GM13977 (cell line): Measurements from ENCODE around the gene FRMD1.

Experiments
- DNase-seq: peaks from one replicate; pipeline ENCODE4 v3.0.0; 2012; ENCODE audit warnings: low spot score
- in situ Hi-C: fragments of 300-500 bp; cut with MboI; formaldehyde crosslinking; loops from one replicate; pipeline ENCODE4 v1.12.0; 2022; ENCODE audit warnings: low sequenced_read_pairs, low pct_unique_long_range_greater_than_20kb, mixed read lengths, inconsistent platforms; ENCODE audit not compliant: unreplicated experiment
- TF ChIP-seq, protein P1 (sequence below): IDR thresholded peaks from 2 replicates; pipeline ENCODE4 v1.5.1; 2012; ENCODE audit warnings: mild to moderate bottlenecking, control low read depth; ENCODE audit not compliant: insufficient read depth; ENCODE audit errors: extremely low read depth, missing control alignments

FRMD1 gene

DNA sequence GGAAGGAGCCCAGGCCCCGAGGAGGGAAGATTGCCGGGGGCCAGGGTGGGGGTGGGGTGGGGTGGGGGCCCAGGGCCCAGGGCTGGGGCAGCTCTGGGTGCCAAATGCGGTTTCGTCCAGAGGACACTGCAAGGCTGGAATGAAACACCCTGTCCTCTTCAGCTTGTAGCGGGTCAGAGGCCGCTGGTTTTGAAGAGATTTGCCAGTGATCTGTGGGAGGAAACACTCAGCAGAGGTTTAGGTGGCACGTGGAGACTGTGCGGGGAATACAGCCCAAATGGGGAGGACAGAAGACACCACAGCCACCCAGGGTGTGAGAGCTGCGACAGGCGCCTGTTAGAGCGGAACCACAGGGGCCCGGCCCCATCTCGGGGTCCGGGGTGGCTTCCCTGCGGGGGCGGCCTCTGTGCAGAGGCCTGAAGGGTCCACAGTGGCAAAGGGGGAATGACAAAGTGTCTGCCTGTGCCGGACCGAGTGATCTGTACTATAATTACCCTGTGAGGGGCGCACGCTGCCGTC lies 29.2 kb downstream of the FRMD1 start:
- in situ Hi-C loops, result no loop called here
- DNase-seq, result no peak
- TF ChIP-seq, protein P1, sequence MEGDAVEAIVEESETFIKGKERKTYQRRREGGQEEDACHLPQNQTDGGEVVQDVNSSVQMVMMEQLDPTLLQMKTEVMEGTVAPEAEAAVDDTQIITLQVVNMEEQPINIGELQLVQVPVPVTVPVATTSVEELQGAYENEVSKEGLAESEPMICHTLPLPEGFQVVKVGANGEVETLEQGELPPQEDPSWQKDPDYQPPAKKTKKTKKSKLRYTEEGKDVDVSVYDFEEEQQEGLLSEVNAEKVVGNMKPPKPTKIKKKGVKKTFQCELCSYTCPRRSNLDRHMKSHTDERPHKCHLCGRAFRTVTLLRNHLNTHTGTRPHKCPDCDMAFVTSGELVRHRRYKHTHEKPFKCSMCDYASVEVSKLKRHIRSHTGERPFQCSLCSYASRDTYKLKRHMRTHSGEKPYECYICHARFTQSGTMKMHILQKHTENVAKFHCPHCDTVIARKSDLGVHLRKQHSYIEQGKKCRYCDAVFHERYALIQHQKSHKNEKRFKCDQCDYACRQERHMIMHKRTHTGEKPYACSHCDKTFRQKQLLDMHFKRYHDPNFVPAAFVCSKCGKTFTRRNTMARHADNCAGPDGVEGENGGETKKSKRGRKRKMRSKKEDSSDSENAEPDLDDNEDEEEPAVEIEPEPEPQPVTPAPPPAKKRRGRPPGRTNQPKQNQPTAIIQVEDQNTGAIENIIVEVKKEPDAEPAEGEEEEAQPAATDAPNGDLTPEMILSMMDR, result no peak

DNA sequence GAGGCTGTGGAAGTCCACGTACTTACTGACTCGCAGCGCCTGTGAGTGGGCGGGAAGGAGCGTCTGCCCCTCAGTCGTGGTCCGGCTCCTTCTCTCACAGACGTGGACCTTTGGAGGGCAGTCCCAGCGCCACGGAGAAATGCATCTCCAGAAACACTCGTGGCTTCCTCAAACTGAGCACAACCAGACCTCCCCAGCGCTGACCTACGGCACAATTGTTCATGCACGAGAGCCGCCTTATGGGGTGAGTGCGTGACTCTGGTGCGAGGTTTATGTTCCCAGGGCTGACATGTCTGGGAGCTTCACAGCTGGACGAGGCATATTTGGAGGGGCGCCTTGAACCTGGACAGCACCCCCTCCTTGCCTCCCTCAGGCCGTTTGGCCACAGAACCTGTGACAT lies 29.7 kb downstream of the FRMD1 start:
- in situ Hi-C loops, result no loop called here
- TF ChIP-seq, protein P1, result no peak

DNA sequence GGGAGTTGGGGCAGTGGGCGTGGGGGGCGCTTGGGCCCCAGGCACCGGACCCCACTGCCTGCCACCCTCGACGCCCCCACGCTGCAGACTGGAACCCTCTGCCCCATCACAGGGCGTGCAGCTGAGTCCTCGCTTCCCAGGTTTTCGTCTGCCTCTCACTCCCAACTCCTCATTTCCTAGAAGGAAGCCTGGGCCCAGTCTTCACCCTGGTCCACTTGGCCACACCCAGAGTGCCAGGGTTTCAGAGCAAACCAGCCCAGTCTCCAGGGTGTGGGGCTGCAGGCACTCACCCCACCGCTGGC lies 30.3 kb downstream of the FRMD1 start:
- TF ChIP-seq, protein P1, result no peak
- in situ Hi-C loops, result no loop called here
- no peak for DNase-seq

More for the DNA sequence above, 29.7 kb downstream of the FRMD1 start:
- DNase-seq, result no peak

DNA sequence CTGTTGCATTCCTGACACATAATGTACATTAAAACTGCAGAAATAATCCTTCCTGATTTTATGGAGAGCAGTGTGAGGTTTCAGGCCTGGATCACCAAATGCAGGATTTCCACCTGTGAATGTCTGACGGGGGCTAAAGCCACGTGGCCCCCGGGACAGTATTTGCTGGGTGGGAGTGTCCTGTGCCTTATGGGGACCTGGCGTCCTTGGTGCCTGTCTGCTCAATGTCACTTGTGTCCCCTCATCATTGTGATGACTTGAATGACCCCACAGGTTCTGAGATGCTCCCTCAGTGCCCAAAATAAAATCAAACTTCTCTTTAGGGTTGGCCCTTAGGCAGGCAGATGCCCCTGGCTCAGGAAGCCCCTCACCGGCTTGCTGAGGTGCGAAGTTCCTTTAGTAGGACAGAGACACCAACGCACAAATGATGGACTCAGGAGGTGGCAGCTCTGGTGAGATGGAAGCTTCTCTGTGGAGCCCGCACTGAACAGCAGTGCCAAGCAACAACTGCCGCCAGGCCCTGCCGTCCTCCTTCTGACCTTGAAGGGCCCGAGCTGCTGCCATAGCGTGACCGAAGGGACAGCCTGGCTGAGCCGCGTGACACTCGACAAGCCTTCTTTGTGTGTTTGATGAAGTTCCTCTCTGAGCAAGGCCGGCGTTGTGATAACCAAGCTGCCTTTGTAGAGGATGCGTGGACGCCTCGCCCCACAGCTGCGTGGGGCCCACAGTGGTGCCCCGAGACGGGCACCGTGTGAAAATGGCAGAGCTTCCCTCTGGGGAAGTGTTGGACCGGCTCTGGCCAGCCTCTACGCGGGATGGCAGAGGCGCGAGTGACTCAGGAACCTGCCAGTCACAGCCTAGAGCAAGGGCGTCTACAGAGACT lies 30.9 kb downstream of the FRMD1 start:
- TF ChIP-seq, protein P1, result no peak
- DNase-seq, result no peak
- in situ Hi-C loops, result no loop called here

- no peak for DNase-seq
- in situ Hi-C loops, result no loop called here
- TF ChIP-seq, protein P1, result no peak
These were observed 32.3 kb downstream of the FRMD1 start for GRCh38 chr6:168046696-168047095.

GRCh38 chr6:168045706-168046620 lies 33.0 kb downstream of the FRMD1 start:
- no peak for DNase-seq
- TF ChIP-seq, protein P1, result no peak
- in situ Hi-C loops, result no loop called here
